Measurements from ENCODE around the gene CHPT1.
"Not testable (repeated sequence)": the region's sequence is repeated elsewhere in the genome, so short reads cannot be mapped to it uniquely, and the experiment has no call there.

The CHPT1 gene

GRCh38 chr12:101697197-101697929 is at the start of gene CHPT1:
Gene CHPT1 (plus strand): TSS chr12:101697640. CDS start chr12:101697862, 222 bp downstream.
- DNase-seq = peak in 45 of 51 donors; percentile 25 to 88 (median 53)

DNA sequence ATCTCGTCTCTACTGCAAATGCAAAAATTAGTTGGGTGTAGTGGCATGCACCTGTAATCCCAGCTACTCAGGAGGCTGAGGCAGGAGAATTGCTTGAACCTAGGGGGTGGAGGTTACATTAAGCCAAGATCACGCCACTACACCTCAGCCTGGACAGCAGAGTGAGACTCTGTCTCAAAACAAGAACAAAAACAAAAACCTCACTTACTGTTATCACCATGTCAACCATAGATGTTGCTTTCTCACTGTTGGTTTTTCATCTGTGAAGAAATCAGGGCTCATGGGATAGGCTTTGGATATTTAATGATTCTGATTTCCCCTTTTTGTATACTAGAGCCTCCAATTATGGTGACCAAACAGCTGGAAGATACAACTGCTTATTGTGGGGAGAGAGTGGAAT is 49.7 kb upstream of the CHPT1 start:
- no peak for DNase-seq

DNA sequence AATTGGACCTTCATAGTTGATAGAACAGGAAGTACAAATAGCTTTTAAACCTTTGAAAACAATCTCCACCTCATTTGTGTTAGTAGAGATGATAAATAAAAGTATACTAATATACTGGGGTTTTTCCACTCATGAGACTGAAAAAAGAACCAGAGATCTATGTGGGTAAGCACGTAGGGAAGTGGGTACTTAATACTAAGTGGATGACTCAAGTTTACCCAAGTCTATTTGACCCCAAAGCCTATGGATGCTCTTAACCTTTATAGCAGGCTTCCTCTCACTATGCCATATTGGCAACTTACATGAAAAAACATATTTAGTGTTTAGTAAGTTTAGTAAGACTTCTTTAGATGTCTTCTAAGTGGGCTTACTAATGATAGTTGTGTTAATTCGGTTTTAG is 49.2 kb upstream of the CHPT1 start:
- DNase-seq = no peak

DNA sequence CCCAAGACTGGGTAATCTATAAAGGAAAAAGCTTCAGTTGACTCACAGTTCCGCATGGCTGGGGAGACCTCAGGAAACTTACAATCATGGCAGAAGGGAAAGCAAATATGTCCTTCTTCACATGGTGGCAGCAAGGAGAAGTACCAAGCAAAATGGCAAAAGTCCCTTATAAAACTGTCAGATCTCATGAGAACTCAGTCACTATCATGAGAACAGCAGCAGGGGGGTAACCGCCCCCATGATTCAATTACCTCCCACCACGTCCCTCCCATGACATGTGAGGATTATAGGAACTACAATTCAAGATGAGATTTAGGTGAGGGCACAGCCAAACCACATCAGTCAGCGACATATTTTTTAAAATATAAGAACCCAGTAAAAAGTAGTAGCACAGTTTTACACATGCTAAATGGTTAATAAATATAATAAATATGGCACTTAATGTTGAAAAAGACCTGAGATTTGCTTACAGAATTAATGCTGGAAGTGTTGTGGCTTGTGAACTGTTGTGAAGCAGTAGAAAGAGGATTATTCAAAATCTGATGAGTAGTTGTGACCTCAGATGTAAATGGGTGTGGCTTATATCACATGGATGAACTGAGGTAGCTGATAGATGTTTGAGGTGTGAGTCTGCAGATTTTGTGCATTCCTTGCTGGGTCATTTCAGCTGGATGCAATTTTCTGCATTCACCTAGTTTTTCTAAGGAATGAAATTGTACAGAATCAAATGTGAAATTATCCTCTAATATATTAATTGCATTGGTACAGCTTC is 46.9 kb upstream of the CHPT1 start:
- no peak for DNase-seq

DNA sequence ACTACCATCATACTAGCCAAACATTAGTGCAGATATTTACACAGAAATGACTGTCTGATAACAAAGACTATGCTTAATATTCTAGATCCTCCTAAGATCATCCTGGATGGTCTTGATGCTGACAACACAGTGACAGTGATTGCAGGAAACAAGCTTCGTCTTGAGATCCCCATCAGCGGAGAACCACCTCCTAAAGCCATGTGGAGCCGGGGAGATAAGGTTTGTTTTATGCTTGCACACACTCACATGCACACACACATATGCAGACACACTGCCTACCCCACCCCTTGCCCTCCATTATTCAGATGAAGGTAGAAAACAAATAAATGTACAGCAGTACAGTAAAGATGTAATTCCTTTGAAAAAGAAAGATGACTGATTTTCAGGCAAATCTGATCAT is 44.4 kb upstream of the CHPT1 start:
- DNase-seq = no peak

- peak in 1 of 51 donors; percentile 6 for DNase-seq
These were observed 43.9 kb upstream of the CHPT1 start for GRCh38 chr12:101653503-101653902.

DNA sequence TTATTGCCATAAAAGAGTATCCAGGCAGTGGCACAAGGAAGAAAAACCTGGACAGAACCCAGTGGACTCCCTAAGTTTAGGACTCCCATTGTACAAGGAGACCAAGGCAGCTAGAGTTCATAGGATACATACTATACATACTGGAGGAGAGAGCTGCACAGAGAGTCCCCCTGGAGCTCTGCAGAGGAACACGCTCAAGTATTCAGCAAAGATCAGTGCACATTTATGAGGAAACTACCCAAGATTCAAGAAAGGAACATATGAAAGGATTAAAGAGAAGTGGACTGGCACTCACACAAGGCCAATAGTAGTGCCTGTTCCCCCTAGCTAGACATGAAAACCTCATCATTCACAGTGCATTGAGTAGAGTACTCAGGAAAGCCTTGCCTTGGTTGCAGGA is 43.0 kb upstream of the CHPT1 start:
- DNase-seq = no peak

GRCh38 chr12:101655393-101655792 is 42.0 kb upstream of the CHPT1 start:
- no peak for DNase-seq

- not testable (repeated sequence) for DNase-seq
These were observed 36.8 kb upstream of the CHPT1 start for GRCh38 chr12:101660662-101661061.

- no peak for DNase-seq
These were observed 34.1 kb upstream of the CHPT1 start for GRCh38 chr12:101663298-101663697.

DNA sequence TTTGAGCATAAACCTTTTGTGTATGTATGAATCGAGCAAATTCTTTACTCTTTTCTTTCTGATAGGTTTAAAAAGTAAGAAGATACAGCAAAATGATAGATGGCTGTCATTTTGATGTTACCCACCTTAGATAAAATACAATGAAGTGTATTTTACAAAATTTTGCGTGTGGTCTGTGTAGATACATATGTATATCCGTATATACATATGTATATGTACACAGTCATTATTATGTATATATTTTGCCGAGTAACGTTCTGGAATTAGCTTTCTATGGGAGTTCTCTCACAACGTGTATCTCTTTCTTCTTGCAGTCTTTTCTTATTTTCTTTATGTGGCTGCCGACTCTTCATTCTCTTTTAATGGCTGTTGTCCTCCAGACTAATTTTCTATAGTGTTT is 32.4 kb upstream of the CHPT1 start:
- DNase-seq = no peak

GRCh38 chr12:101666052-101666728 is 31.2 kb upstream of the CHPT1 start:
- peak in 24 of 51 donors; percentile 3 to 84 (median 44) for DNase-seq

GRCh38 chr12:101667591-101667990 is 29.8 kb upstream of the CHPT1 start:
- DNase-seq = peak in 1 of 51 donors; percentile 2

DNA sequence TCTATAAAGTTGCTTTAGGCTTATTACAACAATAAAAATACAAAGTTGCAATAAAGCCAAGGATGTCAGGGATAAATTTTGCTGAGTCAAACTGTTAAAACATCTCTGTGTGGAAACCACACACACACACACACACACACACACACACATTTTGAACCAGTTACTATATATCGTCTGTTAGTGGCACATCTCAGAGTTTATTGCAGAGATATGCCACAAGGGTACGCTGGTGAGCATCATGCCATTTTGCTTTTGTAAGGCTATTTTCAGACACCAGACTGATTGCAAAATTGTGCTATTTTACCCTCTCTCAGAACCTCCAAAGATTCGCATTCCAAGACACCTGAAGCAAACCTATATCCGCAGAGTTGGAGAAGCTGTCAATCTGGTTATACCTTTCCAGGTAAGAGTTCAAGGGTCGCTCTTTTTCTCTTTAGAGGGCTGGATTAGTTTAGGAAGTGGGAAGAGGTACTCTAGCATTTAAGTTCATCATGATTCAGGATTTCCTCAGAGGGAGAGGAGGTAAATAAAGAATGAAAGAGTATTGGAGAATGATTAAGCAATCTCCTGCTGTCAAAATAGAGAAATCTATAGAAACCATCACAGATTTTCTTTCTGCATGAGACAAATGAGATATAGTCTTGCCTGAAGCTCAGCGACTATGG is 27.3 kb upstream of the CHPT1 start:
- DNase-seq = peak in 2 of 51 donors; percentile 3 to 7

DNA sequence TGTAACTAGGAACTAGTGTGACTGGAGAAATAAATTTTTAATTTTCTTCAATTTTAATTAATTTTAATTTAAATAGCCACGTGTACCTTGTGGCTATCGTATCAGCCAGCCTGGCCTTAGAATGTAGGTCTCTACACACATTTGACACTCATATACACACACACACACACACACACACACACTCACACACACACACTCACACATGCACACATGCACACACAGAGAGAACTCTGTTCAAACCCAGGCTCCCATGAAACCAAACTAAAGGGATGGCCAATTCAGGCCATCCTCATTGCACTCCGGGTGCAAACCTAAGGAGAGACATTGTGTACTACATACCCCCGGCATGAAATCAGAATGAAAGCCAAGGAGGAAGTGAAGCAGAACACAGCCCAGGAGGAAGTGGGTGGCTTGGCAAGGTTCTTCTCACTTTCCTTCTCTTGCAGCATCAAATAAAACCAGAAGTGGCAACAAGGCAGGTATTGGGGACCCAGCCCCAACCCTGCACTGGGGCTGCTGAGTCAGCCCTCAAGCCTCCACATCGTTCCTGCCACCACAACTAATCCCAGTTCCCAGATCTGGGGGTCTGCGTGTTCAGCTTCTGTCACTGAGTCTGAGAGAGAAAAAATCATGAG is 26.2 kb upstream of the CHPT1 start:
- DNase-seq = peak in 8 of 51 donors; percentile 2 to 38 (median 10)

- peak in 1 of 51 donors; percentile 38 for DNase-seq
These were observed 25.6 kb upstream of the CHPT1 start for GRCh38 chr12:101671833-101672232.

- DNase-seq = no peak
These were observed 21.9 kb upstream of the CHPT1 start for GRCh38 chr12:101675555-101675954.

DNA sequence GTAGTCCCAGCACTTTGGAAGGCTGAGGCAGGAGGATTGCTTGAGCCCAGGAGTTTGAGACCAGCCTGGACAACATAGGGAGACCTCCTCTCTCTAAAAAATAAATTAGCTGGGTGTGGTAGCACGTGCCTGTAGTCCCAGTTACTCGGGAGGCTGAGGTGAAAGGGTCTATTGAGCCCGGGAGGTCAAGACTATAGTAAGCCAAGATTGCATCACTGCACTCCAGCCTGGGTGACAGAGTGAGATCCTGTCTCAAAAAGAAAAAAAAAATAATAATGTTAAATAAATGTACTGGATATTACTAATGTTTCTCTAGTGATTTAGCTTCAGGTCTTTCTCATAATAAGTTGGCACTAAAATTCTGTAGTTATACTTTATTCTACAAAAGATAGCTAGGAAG is 20.9 kb upstream of the CHPT1 start:
- DNase-seq = not testable (repeated sequence)

GRCh38 chr12:101678081-101678480 is 19.4 kb upstream of the CHPT1 start:
- DNase-seq = no peak

GRCh38 chr12:101680240-101680639 is 17.2 kb upstream of the CHPT1 start:
- peak in 4 of 51 donors; percentile 6 to 38 (median 13) for DNase-seq

DNA sequence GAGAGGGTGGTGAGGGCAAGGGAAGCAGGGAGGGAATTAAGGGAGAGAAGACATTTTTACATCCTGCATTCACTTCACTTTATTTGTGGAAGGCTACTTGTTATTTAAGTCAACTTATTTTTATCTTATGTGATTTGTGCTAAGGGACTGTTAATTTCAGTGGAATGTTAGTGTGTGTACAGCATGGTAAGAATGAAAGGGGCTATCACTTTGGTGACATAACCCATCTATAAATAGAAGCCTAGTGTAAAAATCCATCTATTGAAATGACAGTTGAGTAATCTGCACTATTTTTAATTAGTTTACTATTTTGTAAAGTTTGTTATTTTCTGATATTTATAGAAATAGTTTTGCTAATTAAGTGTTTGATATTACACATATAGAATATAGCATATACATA is 16.8 kb upstream of the CHPT1 start:
- no peak for DNase-seq

Measured in hypothalamus (tissue), 51 donors.